ENCODE data around the gene DDI2.

Gene DDI2

GRCh38 chr1:15605398-15606383 is 11.6 kb upstream of the DDI2 start:
- DNase-seq = no peak

- DNase-seq = no peak
Observed at GRCh38 chr1:15609631-15610030, 7.6 kb upstream of the DDI2 start.

- no peak for DNase-seq
Observed at GRCh38 chr1:15610167-15610566, 7.1 kb upstream of the DDI2 start.

GRCh38 chr1:15616373-15617172 is 685 bp upstream of the DDI2 start:
- no peak for DNase-seq

GRCh38 chr1:15618077-15618654 is 908 bp downstream of the DDI2 start:
- no peak for DNase-seq

GRCh38 chr1:15618655-15619525 is 1.6 kb downstream of the DDI2 start:
- no peak for DNase-seq

- no peak for DNase-seq
Observed at GRCh38 chr1:15620155-15620545, 2.9 kb downstream of the DDI2 start.

- no peak for DNase-seq
Observed at GRCh38 chr1:15620902-15621682, 3.8 kb downstream of the DDI2 start.

- DNase-seq = no peak
Observed at GRCh38 chr1:15621975-15622374, 4.7 kb downstream of the DDI2 start.

GRCh38 chr1:15622712-15623373 is 5.6 kb downstream of the DDI2 start:
- no peak for DNase-seq

GRCh38 chr1:15623435-15623834 is 6.2 kb downstream of the DDI2 start:
- no peak for DNase-seq

GRCh38 chr1:15624133-15624714 is 7.0 kb downstream of the DDI2 start:
- no peak for DNase-seq

GRCh38 chr1:15625056-15625917 is 8.0 kb downstream of the DDI2 start:
- DNase-seq = no peak

GRCh38 chr1:15626269-15626950 is 9.2 kb downstream of the DDI2 start:
- no peak for DNase-seq

GRCh38 chr1:15627343-15627988 is 10.2 kb downstream of the DDI2 start:
- DNase-seq = no peak

- DNase-seq = no peak
Observed at GRCh38 chr1:15628003-15628402, 10.7 kb downstream of the DDI2 start.

- no peak for DNase-seq
Observed at GRCh38 chr1:15633756-15634420, 16.6 kb downstream of the DDI2 start.

- DNase-seq = no peak
Observed at GRCh38 chr1:15636436-15636835, 19.2 kb downstream of the DDI2 start.
